ENCODE measurements around the gene CENPF. TPM values are rescaled to one million over a fixed set of nuclear protein-coding genes. Genes with fewer than 3 reads are reported as not detected.
A peak's percentile ranks its signal among the peaks of the same experiment; 100 is the strongest.
"Not testable (repeated sequence)": the region's sequence is repeated elsewhere in the genome, so short reads cannot be mapped to it uniquely, and the experiment has no call there.

Gene CENPF
- total RNA-seq, 1 donor from 2014 or later: 63.0 TPM

GRCh38 chr1:214574598-214575411, 28.2 kb upstream of the CENPF start:
- intact Hi-C loops (cut with micrococcal nuclease): no loop called here
- Mint-ChIP-seq H3K27ac (no peak overlapping the region), H3K9me3 (peaks cover 17% of the 10 kb centered on the region), H3K4me1 (no peaks in the 10 kb centered on the region), H3K36me3 (ENCODE audit: low read depth) (peaks cover 8% of the 10 kb centered on the region), H3K27me3 (peaks cover 5% of the 10 kb centered on the region), H3K4me3 (no peak overlapping the region)
- no peak for DNase-seq

- H3K27me3 Mint-ChIP-seq; H3K4me1 Mint-ChIP-seq; H3K4me3 Mint-ChIP-seq; intact Hi-C loops (cut with micrococcal nuclease); DNase-seq; H3K27ac Mint-ChIP-seq; H3K36me3 Mint-ChIP-seq (ENCODE audit: low read depth): not testable (repeated sequence)
- peaks cover 17% of the 10 kb centered on the region for H3K9me3 Mint-ChIP-seq
Measured at GRCh38 chr1:214576120-214576519, 26.9 kb upstream of the CENPF start.

- no peak overlapping the region for H3K27ac Mint-ChIP-seq
- H3K27me3 Mint-ChIP-seq: peaks cover 2% of the 10 kb centered on the region
- no peak for DNase-seq
- peaks cover 3% of the 10 kb centered on the region for H3K4me1 Mint-ChIP-seq
- peaks cover 17% of the 10 kb centered on the region for H3K9me3 Mint-ChIP-seq
- peaks cover 8% of the 10 kb centered on the region for H3K36me3 Mint-ChIP-seq (ENCODE audit: low read depth)
- intact Hi-C loops (cut with micrococcal nuclease): no loop called here
- no peak overlapping the region for H3K4me3 Mint-ChIP-seq
Measured at GRCh38 chr1:214579183-214579582, 23.8 kb upstream of the CENPF start.

- peaks cover 2% of the 10 kb centered on the region for H3K27me3 Mint-ChIP-seq
- H3K4me1 Mint-ChIP-seq: peaks cover 8% of the 10 kb centered on the region
- no peak for DNase-seq
- no peaks in the 10 kb centered on the region for H3K36me3 Mint-ChIP-seq (ENCODE audit: low read depth)
- intact Hi-C loops (cut with micrococcal nuclease): no loop called here
- no peaks in the 10 kb centered on the region for H3K9me3 Mint-ChIP-seq
- no peak overlapping the region for H3K4me3 Mint-ChIP-seq
- H3K27ac Mint-ChIP-seq: no peak overlapping the region
Measured at GRCh38 chr1:214581785-214582184, 21.2 kb upstream of the CENPF start.

- Mint-ChIP-seq H3K27me3 (peaks cover 2% of the 10 kb centered on the region), H3K9me3 (no peaks in the 10 kb centered on the region), H3K4me1 (peaks cover 8% of the 10 kb centered on the region), H3K27ac (no peak overlapping the region), H3K36me3 (ENCODE audit: low read depth) (no peaks in the 10 kb centered on the region), H3K4me3 (no peak overlapping the region)
- intact Hi-C loops (cut with micrococcal nuclease): no loop called here
- DNase-seq: no peak
Measured at GRCh38 chr1:214582289-214582891, 20.6 kb upstream of the CENPF start.

GRCh38 chr1:214583113-214583512, 19.9 kb upstream of the CENPF start:
- Mint-ChIP-seq H3K9me3 (no peaks in the 10 kb centered on the region), H3K4me1 (peaks cover 8% of the 10 kb centered on the region), H3K4me3 (no peak overlapping the region), H3K27ac (no peak overlapping the region), H3K36me3 (ENCODE audit: low read depth) (no peaks in the 10 kb centered on the region), H3K27me3 (peaks cover 2% of the 10 kb centered on the region)
- DNase-seq: no peak
- intact Hi-C loops (cut with micrococcal nuclease): no loop called here

GRCh38 chr1:214583824-214584554, 19.0 kb upstream of the CENPF start:
- Mint-ChIP-seq H3K27me3 (peaks cover 2% of the 10 kb centered on the region), H3K4me3 (no peak overlapping the region), H3K4me1 (peaks cover 8% of the 10 kb centered on the region), H3K27ac (no peak overlapping the region), H3K9me3 (no peaks in the 10 kb centered on the region), H3K36me3 (ENCODE audit: low read depth) (no peaks in the 10 kb centered on the region)
- no peak for DNase-seq
- intact Hi-C loops (cut with micrococcal nuclease): loop anchor here (2.0 kb wide), 1 partner anchor 33 kb away; the partner anchor contains the start of gene PTPN14

- no peak for DNase-seq
- no peak overlapping the region for H3K4me3 Mint-ChIP-seq
- intact Hi-C loops (cut with micrococcal nuclease): loop anchor here (1.0 to 5.0 kb wide), 5 partner anchors 34 to 373 kb away; partner anchors contain the start of gene PTPN14
- peaks cover 2% of the 10 kb centered on the region for H3K27me3 Mint-ChIP-seq
- peak overlapping the region; percentile 9 for H3K27ac Mint-ChIP-seq
- peaks cover 8% of the 10 kb centered on the region for H3K4me1 Mint-ChIP-seq
- H3K9me3 Mint-ChIP-seq: no peaks in the 10 kb centered on the region
- H3K36me3 Mint-ChIP-seq (ENCODE audit: low read depth): no peaks in the 10 kb centered on the region
Measured at GRCh38 chr1:214584805-214585766, 17.9 kb upstream of the CENPF start.

GRCh38 chr1:214586621-214587020, 16.4 kb upstream of the CENPF start:
- Mint-ChIP-seq H3K36me3 (ENCODE audit: low read depth) (no peaks in the 10 kb centered on the region), H3K9me3 (no peaks in the 10 kb centered on the region), H3K27ac (no peak overlapping the region), H3K27me3 (peaks cover 5% of the 10 kb centered on the region), H3K4me3 (no peak overlapping the region), H3K4me1 (peaks cover 8% of the 10 kb centered on the region)
- no peak for DNase-seq
- intact Hi-C loops (cut with micrococcal nuclease): loop anchor here (5.0 kb wide), 1 partner anchor 374 kb away; no protein-coding TSS in a partner anchor

- intact Hi-C loops (cut with micrococcal nuclease): loop anchor here (5.0 kb wide), 1 partner anchor 375 kb away; no protein-coding TSS in a partner anchor
- DNase-seq: no peak
- H3K27me3 Mint-ChIP-seq: peaks cover 7% of the 10 kb centered on the region
- H3K9me3 Mint-ChIP-seq: no peaks in the 10 kb centered on the region
- H3K36me3 Mint-ChIP-seq (ENCODE audit: low read depth): no peaks in the 10 kb centered on the region
- peaks cover 8% of the 10 kb centered on the region for H3K4me1 Mint-ChIP-seq
- H3K4me3 Mint-ChIP-seq: no peak overlapping the region
- no peak overlapping the region for H3K27ac Mint-ChIP-seq
Measured at GRCh38 chr1:214587165-214587564, 15.8 kb upstream of the CENPF start.

- intact Hi-C loops (cut with micrococcal nuclease): loop anchor here (5.0 kb wide), 1 partner anchor 377 kb away; no protein-coding TSS in a partner anchor
Measured at GRCh38 chr1:214588963-214589597, 13.9 kb upstream of the CENPF start.

GRCh38 chr1:214590696-214591095, 12.3 kb upstream of the CENPF start:
- intact Hi-C loops (cut with micrococcal nuclease): no loop called here
- no peak overlapping the region for H3K4me3 Mint-ChIP-seq
- DNase-seq: no peak
- H3K36me3 Mint-ChIP-seq (ENCODE audit: low read depth): no peaks in the 10 kb centered on the region
- no peaks in the 10 kb centered on the region for H3K9me3 Mint-ChIP-seq
- H3K27ac Mint-ChIP-seq: no peak overlapping the region
- peaks cover 11% of the 10 kb centered on the region for H3K27me3 Mint-ChIP-seq
- peaks cover 1% of the 10 kb centered on the region for H3K4me1 Mint-ChIP-seq

More at GRCh38 chr1:214588963-214589597, 13.9 kb upstream of the CENPF start:
- Mint-ChIP-seq H3K27me3 (peaks cover 5% of the 10 kb centered on the region), H3K27ac (no peak overlapping the region), H3K36me3 (ENCODE audit: low read depth) (no peaks in the 10 kb centered on the region), H3K9me3 (no peaks in the 10 kb centered on the region), H3K4me1 (peaks cover 5% of the 10 kb centered on the region), H3K4me3 (no peak overlapping the region)
- no peak for DNase-seq

Measured in activated CD4-positive, alpha-beta T cell treated with anti-CD3 and anti-CD28 coated beads, Interleukin-2, amount 10 ng/mL, durations not matched to agents 24 days and 14 days (primary cell).